ENCODE results near the gene SH2D4B.

The SH2D4B gene

GRCh38 chr10:80648106-80648505 is 110.4 kb downstream of the SH2D4B start:
- no peak for DNase-seq

GRCh38 chr10:80649183-80649582 is 111.5 kb downstream of the SH2D4B start:
- DNase-seq, result no peak

- no peak for DNase-seq
Observed at GRCh38 chr10:80655898-80656297, 118.2 kb downstream of the SH2D4B start.

- DNase-seq, result no peak
Observed at GRCh38 chr10:80658068-80658467, 120.4 kb downstream of the SH2D4B start.

- DNase-seq, result no peak
Observed at GRCh38 chr10:80659289-80659688, 121.6 kb downstream of the SH2D4B start.

GRCh38 chr10:80660266-80660665 is 122.6 kb downstream of the SH2D4B start:
- DNase-seq, result no peak

GRCh38 chr10:80660736-80661135 is 123.0 kb downstream of the SH2D4B start:
- DNase-seq, result no peak

GRCh38 chr10:80661526-80661925 is 123.8 kb downstream of the SH2D4B start:
- no peak for DNase-seq

- DNase-seq, result peak; percentile 44 to 52
Observed at GRCh38 chr10:80662429-80663261, 124.9 kb downstream of the SH2D4B start.

- DNase-seq, result peak; percentile 22 to 54
Observed at GRCh38 chr10:80664071-80664680, 126.5 kb downstream of the SH2D4B start.

GRCh38 chr10:80669485-80669884 is 131.8 kb downstream of the SH2D4B start:
- DNase-seq, result no peak

- no peak for DNase-seq
Observed at GRCh38 chr10:80670774-80671173, 133.1 kb downstream of the SH2D4B start.

- no peak for DNase-seq
Observed at GRCh38 chr10:80671847-80672246, 134.1 kb downstream of the SH2D4B start.

GRCh38 chr10:80672613-80673012 is 134.9 kb downstream of the SH2D4B start:
- no peak for DNase-seq

- DNase-seq, result no peak
Observed at GRCh38 chr10:80674809-80675208, 137.1 kb downstream of the SH2D4B start.

GRCh38 chr10:80681142-80681541 is 143.4 kb downstream of the SH2D4B start:
- DNase-seq, result no peak

- DNase-seq, result no peak
Observed at GRCh38 chr10:80684259-80684658, 146.6 kb downstream of the SH2D4B start.

GRCh38 chr10:80685355-80685754 is 147.7 kb downstream of the SH2D4B start:
- no peak for DNase-seq

GRCh38 chr10:80686734-80687475 is 149.2 kb downstream of the SH2D4B start:
- no peak for DNase-seq

GRCh38 chr10:80687476-80687789 is 149.7 kb downstream of the SH2D4B start:
- no peak for DNase-seq

GRCh38 chr10:80690434-80690833 is 152.7 kb downstream of the SH2D4B start:
- no peak for DNase-seq

- DNase-seq, result no peak
Observed at GRCh38 chr10:80691441-80691840, 153.7 kb downstream of the SH2D4B start.

GRCh38 chr10:80693565-80693964 is 155.9 kb downstream of the SH2D4B start:
- DNase-seq, result no peak

GRCh38 chr10:80694930-80695329 is 157.2 kb downstream of the SH2D4B start:
- no peak for DNase-seq

All from NCI-H2081 (cell line).